Large intestine (tissue), 3 donors: ENCODE results near the gene KLHL30. TPM values are rescaled to one million over a fixed set of nuclear protein-coding genes. Genes with fewer than 3 reads are reported as not detected.
A peak's percentile ranks its signal among the peaks of the same experiment; 100 is the strongest.

Source experiments
- DNase-seq, 2 donors: peaks; one replicate each; pipeline versions ENCODE4 v3.0.0 to v3.0.0-alpha.2; 2013
- H3K27ac ChIP-seq: one replicate; pipeline ENCODE4 v1.5.1; 2013; ENCODE audit warnings: low read length
- H3K27me3 ChIP-seq: 2 replicates; pipeline ENCODE4 v1.6.1; 2013; ENCODE audit warnings: low read length; ENCODE audit not compliant: control insufficient read depth, insufficient read depth
- H3K36me3 ChIP-seq: 2 replicates; pipeline ENCODE4 v1.6.1; 2013; ENCODE audit warnings: low read length; ENCODE audit not compliant: control insufficient read depth, insufficient read depth
- H3K4me1 ChIP-seq: one replicate; pipeline ENCODE4 v1.6.1; 2013; ENCODE audit warnings: low read length; ENCODE audit not compliant: control insufficient read depth, insufficient read depth
- H3K4me3 ChIP-seq: one replicate; pipeline ENCODE4 v1.5.1; 2013; ENCODE audit warnings: low read length
- H3K9me3 ChIP-seq: one replicate; pipeline ENCODE4 v1.6.1; 2013; ENCODE audit warnings: mild to moderate bottlenecking, low read depth, low read length, moderate library complexity; ENCODE audit not compliant: control insufficient read depth
- WGBS: methylation state at CpG from one replicate; pipeline ENCODE4 v1.1.5; 2013; ENCODE audit warnings: low lambda C conversion rate; ENCODE audit not compliant: insufficient coverage; 5-methylcytosine and 5-hydroxymethylcytosine counted together
- polyA plus RNA-seq: library from polyadenylated mRNA; unstranded; fragments of 120-200 nt; gene quantifications from one replicate; pipeline ENCODE4 v1.2.1, GENCODE V29; 2013

The KLHL30 gene
- polyA plus RNA-seq, 1 donor, result 0.12 TPM

DNA sequence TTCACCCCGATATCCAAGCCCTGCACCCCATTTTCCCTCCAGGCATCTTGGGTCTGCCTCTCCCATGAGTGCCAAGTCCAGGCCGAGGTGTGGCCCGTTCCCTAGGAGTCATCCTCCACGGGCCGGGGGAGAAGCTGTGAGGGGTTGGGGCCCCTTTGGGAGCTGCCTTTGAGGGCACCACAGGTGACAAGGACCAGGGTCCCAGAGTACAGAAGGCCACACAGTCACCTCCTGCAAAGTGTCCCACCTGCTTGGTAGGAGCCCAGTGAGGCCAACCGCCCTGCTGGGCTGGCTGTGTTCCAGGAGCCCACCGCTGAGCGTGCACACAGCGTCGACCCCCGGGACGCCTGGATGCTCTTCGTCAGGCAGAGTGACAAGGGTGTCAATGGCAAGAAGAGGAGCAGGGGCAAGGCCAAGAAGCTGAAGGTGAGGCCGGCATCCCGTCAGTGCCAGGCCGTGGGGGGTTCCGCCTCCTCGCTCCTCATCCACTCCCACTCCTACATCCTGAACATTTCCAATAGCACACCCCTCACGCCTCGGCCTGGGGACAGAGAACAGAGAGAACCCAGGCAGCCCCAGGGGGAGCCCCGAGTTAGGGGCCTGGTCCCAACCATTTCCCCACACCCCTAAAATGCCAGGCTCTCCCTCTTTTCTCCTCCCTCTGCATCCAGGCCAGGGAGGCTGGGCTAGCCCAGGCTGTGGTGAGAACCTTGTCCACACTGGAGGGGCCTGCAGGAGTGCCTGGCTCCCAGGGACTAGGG lies 23.0 kb downstream of the KLHL30 start:
- Histone ChIP-seq H3K9me3 (peaks cover 2% of the 10 kb centered on the region), H3K4me3 (no peak overlapping the region), H3K27me3 (peaks cover 52% of the 10 kb centered on the region), H3K4me1 (peaks cover 3% of the 10 kb centered on the region), H3K27ac (no peak overlapping the region), H3K36me3 (no peaks in the 10 kb centered on the region)
- no CpG with 5 or more reads among the region's 21 CpGs for WGBS
- no peak for DNase-seq

DNA sequence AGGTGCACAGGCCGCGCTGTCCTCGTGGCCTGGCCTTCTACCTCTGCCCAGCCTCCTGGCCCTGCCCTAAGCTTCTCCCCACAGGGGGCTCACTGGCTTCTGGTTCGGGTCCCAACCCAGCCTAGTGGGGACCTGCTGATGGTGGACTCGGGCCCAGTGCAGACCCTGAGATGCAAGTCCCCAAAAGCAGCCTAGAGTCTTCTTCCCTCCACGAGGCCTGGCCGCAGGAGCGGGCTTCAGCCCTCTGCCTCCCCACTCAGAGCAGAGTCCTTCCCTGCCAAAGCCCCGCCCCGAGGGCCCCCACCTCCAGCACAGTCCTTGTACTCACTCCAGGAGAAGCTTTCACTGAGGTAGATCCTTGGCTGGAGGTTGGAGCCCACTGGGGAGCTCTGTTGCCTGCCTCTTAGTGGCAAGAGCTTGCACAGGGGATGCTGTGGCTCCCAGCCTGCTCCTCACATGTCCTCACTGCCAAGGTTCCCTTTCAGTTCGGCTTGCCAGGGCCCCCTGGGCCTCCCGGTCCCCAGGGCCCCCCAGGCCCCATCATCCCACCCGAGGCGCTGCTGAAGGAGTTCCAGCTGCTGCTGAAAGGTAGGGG lies 23.9 kb downstream of the KLHL30 start:
- Histone ChIP-seq H3K9me3 (peaks cover 2% of the 10 kb centered on the region), H3K27ac (no peak overlapping the region), H3K27me3 (peaks cover 52% of the 10 kb centered on the region), H3K4me3 (no peak overlapping the region), H3K4me1 (peaks cover 3% of the 10 kb centered on the region), H3K36me3 (peaks cover 2% of the 10 kb centered on the region)
- DNase-seq, result no peak
- WGBS, result no CpG with 5 or more reads among the region's 14 CpGs

DNA sequence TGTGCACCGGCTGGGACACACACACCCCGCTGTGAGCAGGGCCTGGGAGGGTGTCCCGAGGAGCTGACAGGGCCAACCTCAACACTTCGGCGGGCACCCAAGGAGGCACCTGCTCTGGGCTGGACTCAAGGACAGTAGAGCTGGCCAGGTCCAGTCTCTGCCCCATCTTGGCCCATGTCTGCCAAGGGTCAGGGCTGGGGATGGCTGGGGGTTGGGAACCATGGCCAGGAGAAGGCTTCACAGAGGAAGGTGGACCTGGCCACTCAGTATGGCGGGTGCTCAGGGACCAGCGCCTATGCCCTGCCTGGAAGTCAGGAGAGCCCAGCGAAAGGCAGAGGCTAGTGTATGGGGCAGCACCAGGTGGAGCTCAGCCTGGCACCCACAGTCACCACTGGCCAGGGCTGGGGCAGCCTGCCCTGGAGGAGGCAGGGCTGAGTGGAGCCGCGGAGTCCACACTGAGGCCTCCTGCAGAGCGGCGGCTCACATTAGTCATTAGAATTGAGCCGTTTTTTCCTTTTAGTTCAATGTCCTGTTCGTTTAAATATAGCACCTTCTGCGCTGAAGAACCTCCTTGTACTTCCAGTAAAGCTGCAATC lies 24.5 kb downstream of the KLHL30 start:
- Histone ChIP-seq H3K36me3 (peaks cover 8% of the 10 kb centered on the region), H3K4me1 (peaks cover 3% of the 10 kb centered on the region), H3K4me3 (no peak overlapping the region), H3K9me3 (peaks cover 2% of the 10 kb centered on the region), H3K27ac (no peak overlapping the region), H3K27me3 (peaks cover 52% of the 10 kb centered on the region)
- WGBS, result no CpG with 5 or more reads among the region's 15 CpGs
- no peak for DNase-seq

DNA sequence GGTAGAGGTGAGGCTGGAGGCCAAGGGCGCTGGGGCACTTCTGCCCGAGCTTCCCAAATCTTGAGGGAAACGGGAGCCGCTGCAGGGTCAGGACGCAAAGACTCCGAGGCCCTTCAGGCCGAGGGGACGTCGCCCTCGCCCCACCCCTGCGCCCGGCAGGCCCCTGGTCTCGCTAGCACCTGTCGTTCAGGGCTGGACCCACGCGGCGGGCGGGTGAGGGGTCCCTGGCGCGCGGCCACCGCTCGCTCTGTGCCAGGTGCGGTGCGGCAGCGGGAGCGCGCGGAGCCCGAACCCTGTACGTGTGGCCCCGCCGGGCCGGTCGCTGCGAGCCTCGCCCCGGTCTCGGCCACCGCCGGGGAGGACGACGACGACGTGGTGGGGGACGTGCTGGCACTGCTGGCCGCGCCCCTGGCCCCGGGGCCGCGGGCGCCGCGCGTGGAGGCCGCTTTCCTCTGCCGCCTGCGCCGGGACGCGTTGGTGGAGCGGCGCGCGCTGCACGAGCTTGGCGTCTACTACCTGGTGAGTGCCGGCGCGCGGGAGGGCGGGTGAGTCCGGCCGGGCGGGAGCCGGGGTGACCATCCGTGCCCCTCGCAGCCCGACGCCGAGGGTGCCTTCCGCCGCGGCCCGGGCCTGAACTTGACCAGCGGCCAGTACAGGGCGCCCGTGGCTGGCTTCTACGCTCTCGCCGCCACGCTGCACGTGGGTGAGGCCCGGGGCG lies 25.2 kb downstream of the KLHL30 start:
- Histone ChIP-seq H3K36me3 (peaks cover 11% of the 10 kb centered on the region), H3K4me1 (peaks cover 3% of the 10 kb centered on the region), H3K9me3 (peaks cover 2% of the 10 kb centered on the region), H3K27ac (no peak overlapping the region), H3K4me3 (no peak overlapping the region), H3K27me3 (peaks cover 47% of the 10 kb centered on the region)
- peak in 1 of 2 donors; percentile 29 for DNase-seq
- no CpG with 5 or more reads among the region's 95 CpGs for WGBS

DNA sequence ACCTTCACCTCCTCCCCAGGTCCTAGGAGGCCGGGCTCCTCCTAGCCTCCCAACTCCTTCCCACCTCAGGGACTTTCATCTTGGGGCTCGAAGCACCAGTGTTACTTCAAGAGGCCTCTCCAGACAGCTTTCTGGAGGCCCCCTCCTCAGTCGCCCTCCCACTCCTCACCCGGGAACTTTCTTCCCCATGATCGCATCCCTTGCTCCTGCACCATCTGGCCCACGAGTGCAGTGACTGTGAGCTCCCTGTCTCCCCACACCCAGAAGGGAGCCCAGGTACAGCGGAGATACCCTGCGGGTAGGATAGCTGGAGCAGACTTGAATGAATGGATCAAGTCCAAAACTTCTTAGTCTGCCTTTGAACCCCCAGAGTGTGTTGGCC lies 26.4 kb downstream of the KLHL30 start:
- no CpG with 5 or more reads among the region's 8 CpGs for WGBS
- H3K4me1 ChIP-seq, result peaks cover 2% of the 10 kb centered on the region
- peaks cover 2% of the 10 kb centered on the region for H3K9me3 ChIP-seq
- H3K4me3 ChIP-seq, result no peak overlapping the region
- peaks cover 20% of the 10 kb centered on the region for H3K36me3 ChIP-seq
- peaks cover 39% of the 10 kb centered on the region for H3K27me3 ChIP-seq
- no peak for DNase-seq
- H3K27ac ChIP-seq, result no peak overlapping the region

GRCh38 chr2:238165288-238165921 lies 26.9 kb downstream of the KLHL30 start:
- WGBS, result 100% methylated on average over 1 of the region's 12 CpGs
- Histone ChIP-seq H3K36me3 (peaks cover 25% of the 10 kb centered on the region), H3K4me3 (no peak overlapping the region), H3K9me3 (peaks cover 2% of the 10 kb centered on the region), H3K27ac (no peak overlapping the region), H3K27me3 (peaks cover 34% of the 10 kb centered on the region), H3K4me1 (peaks cover 2% of the 10 kb centered on the region)
- DNase-seq, result no peak

- Histone ChIP-seq H3K36me3 (peaks cover 32% of the 10 kb centered on the region), H3K4me3 (no peak overlapping the region), H3K27ac (no peak overlapping the region), H3K9me3 (peaks cover 2% of the 10 kb centered on the region), H3K27me3 (peaks cover 30% of the 10 kb centered on the region), H3K4me1 (peaks cover 2% of the 10 kb centered on the region)
- DNase-seq, result no peak
- no CpG with 5 or more reads among the region's 24 CpGs for WGBS
Measured at GRCh38 chr2:238166391-238167343, 28.2 kb downstream of the KLHL30 start.

- Histone ChIP-seq H3K4me1 (peaks cover 2% of the 10 kb centered on the region), H3K4me3 (no peak overlapping the region), H3K27ac (no peak overlapping the region), H3K9me3 (peaks cover 2% of the 10 kb centered on the region), H3K36me3 (peaks cover 34% of the 10 kb centered on the region), H3K27me3 (peaks cover 23% of the 10 kb centered on the region)
- WGBS, result no CpG with 5 or more reads among the region's 7 CpGs
- no peak for DNase-seq
Measured at GRCh38 chr2:238167344-238167715, 28.9 kb downstream of the KLHL30 start.

DNA sequence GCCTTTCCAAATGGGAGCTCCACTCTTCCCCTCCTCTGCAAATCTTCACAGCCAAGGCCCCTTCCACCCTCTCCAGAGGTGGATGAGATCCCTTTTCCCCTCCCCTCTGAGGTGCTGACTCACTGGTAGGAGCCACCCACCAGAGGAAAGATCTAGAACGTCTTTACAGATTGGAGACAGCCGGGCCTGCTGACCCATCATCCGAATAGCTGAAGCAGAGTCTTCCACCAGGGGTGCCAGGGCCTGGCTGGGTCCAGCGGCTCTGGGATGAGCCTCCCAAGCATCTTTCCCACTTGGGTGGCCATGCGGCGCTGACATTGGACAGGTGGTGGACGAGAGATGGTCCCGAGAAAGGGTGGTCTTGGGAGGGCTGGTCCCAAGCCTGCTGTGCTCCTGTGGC lies 29.3 kb downstream of the KLHL30 start:
- DNase-seq, result no peak
- no CpG with 5 or more reads among the region's 8 CpGs for WGBS
- Histone ChIP-seq H3K27me3 (peaks cover 19% of the 10 kb centered on the region), H3K27ac (no peak overlapping the region), H3K36me3 (peaks cover 38% of the 10 kb centered on the region), H3K4me1 (peaks cover 2% of the 10 kb centered on the region), H3K4me3 (no peak overlapping the region), H3K9me3 (peaks cover 2% of the 10 kb centered on the region)
